HCT116 (cell line): ENCODE measurements around the gene ZNF853. TPM values are rescaled to one million over a fixed set of nuclear protein-coding genes. Genes with fewer than 3 reads are reported as not detected.
A peak's percentile ranks its signal among the peaks of the same experiment; 100 is the strongest.

Experiments used
- ATAC-seq: fragments of 200-7000 bp; cut with Tn5 transposase; 2 replicates; pipeline ENCODE4 v1.9.1; 2020; ENCODE audit warnings: mild to moderate bottlenecking, moderate library complexity
- BruUV-seq: library from RNA; stranded (reverse); fragments of 400-500 nt; replicated peaks from 2 replicates; lab custom pipeline; 2021; lab: Mats Ljungman, UMichigan
- CTCF ChIA-PET: fragments of 300-600 bp; sonication (Branson Sonifier 250); formaldehyde crosslinking; loops from one replicate; lab custom pipeline; 2021; ENCODE audit warnings: antibody characterized with exemption; lab: Charles Lee
- POLR2A ChIA-PET: fragments of 300-600, 350-600 bp; sonication (Branson Sonifier 250); formaldehyde crosslinking; loops from one replicate; lab custom pipeline; 2021; ENCODE audit warnings: antibody characterized with exemption; lab: Charles Lee
- RAD21 ChIA-PET, 2 experiments: fragments of 300-600 bp; sonication (Branson Sonifier 250); formaldehyde crosslinking; loops; one replicate each; lab custom pipeline; 2023; ENCODE audit warnings: low total read pairs in 2 of 2; ENCODE audit not compliant: uncharacterized antibody in 2 of 2, unreplicated experiment in 2 of 2, low non-redundant PET in 1 of 2; lab: Charles Lee
- DNase-seq: peaks from one replicate; pipeline ENCODE4 v3.0.0-alpha.2; 2010; ENCODE audit warnings: low read depth, low spot score
- H2AFZ ChIP-seq: fragments of 200-600 bp; shearing (Covaris generic), sonication (generic); 2 replicates; pipeline ENCODE4 v1.6.1; 2017; ENCODE audit warnings: low read depth, mixed run types, mixed read lengths, antibody characterized with exemption, low read length; ENCODE audit not compliant: poor library complexity, severe bottlenecking
- H3K27ac ChIP-seq: 2 replicates; pipeline ENCODE4 v1.5.1; 2012; ENCODE audit warnings: low read depth, low read length
- H3K27me3 ChIP-seq: fragments of 200-600 bp; sonication (generic); 2 replicates; pipeline ENCODE4 v1.6.1; 2016; ENCODE audit warnings: mixed run types, low read length, mixed read lengths; ENCODE audit not compliant: insufficient read depth
- H3K36me3 ChIP-seq, 2 experiments: fragments of 200-500 bp in 1 of 2; fragments of 200-600 bp in 1 of 2; sonication (Bioruptor generic) in 1 of 2; sonication (generic) in 1 of 2; 2 replicates each; pipeline versions ENCODE4 v1.5.1 to v1.6.1; 2014 to 2016; ENCODE audit warnings: low read length in 2 of 2, inconsistent platforms in 1 of 2, mixed read lengths in 1 of 2, mixed run types in 1 of 2; ENCODE audit not compliant: insufficient read depth in 2 of 2, control insufficient read depth in 1 of 2
- H3K4me1 ChIP-seq, 2 experiments: fragments of 200-600 bp in 1 of 2; sonication (generic) in 1 of 2; 2 replicates each; pipeline versions ENCODE4 v1.5.1 to v1.6.1; 2012 to 2017; ENCODE audit warnings: low read length in 2 of 2, inconsistent platforms in 1 of 2, mild to moderate bottlenecking in 1 of 2, mixed read lengths in 1 of 2, mixed run types in 1 of 2, moderate library complexity in 1 of 2; ENCODE audit not compliant: insufficient read depth in 2 of 2, control insufficient read depth in 1 of 2
- H3K4me2 ChIP-seq: fragments of 200-600 bp; sonication (generic); 2 replicates; pipeline ENCODE4 v1.6.1; 2017; ENCODE audit warnings: mixed run types, low read length, mixed read lengths
- H3K4me3 ChIP-seq, 2 experiments: fragments of 200-600 bp in 1 of 2; sonication (generic) in 1 of 2; replicated peaks in 1 of 2; 2 replicates each; pipeline ENCODE4 v1.5.1; 2011 to 2016; ENCODE audit warnings: low read length in 2 of 2, control low read depth in 1 of 2, low read depth in 1 of 2, mild to moderate bottlenecking in 1 of 2, mixed read lengths in 1 of 2, mixed run types in 1 of 2
- H3K79me2 ChIP-seq: fragments of 200-600 bp; sonication (generic); 2 replicates; pipeline ENCODE4 v1.6.1; 2017; ENCODE audit warnings: mild to moderate bottlenecking, mixed run types, low read length, moderate library complexity, mixed read lengths; ENCODE audit not compliant: insufficient read depth
- H3K9ac ChIP-seq: fragments of 200-600 bp; sonication (generic); 2 replicates; pipeline ENCODE4 v1.6.1; 2016; ENCODE audit warnings: low read length, mixed read lengths
- H3K9me2 ChIP-seq: fragments of 200-600 bp; sonication (generic), shearing (Covaris generic); 2 replicates; pipeline ENCODE4 v1.6.1; 2017; ENCODE audit warnings: mixed run types, mild to moderate bottlenecking, moderate library complexity; ENCODE audit not compliant: insufficient read depth
- H3K9me3 ChIP-seq, 2 experiments: fragments of 200-500 bp in 1 of 2; fragments of 200-600 bp in 1 of 2; sonication (Bioruptor generic) in 1 of 2; sonication (generic) in 1 of 2; 2 replicates each; pipeline ENCODE4 v1.6.1; 2014 to 2017; ENCODE audit warnings: low read length in 2 of 2, mixed read lengths in 2 of 2, inconsistent platforms in 1 of 2, low read depth in 1 of 2, mild to moderate bottlenecking in 1 of 2, mixed run types in 1 of 2, moderate library complexity in 1 of 2; ENCODE audit not compliant: control insufficient read depth in 1 of 2, insufficient read depth in 1 of 2
- H4K20me1 ChIP-seq: fragments of 200-600 bp; sonication (generic), shearing (Covaris generic); 2 replicates; pipeline ENCODE4 v1.6.1; 2017; ENCODE audit warnings: mixed run types, mild to moderate bottlenecking, moderate library complexity; ENCODE audit not compliant: insufficient read depth
- ATF3 ChIP-seq: IDR thresholded peaks from 2 replicates; pipeline ENCODE4 v1.6.1; 2012
- EGR1 ChIP-seq: IDR thresholded peaks from 2 replicates; pipeline ENCODE4 v1.6.1; 2012; ENCODE audit warnings: low read depth
- ELF1 ChIP-seq: IDR thresholded peaks from 2 replicates; pipeline ENCODE4 v1.6.1; 2012; ENCODE audit warnings: low read depth, borderline replicate concordance
- EZH2phosphoT487 ChIP-seq: fragments of 200-600 bp; IDR thresholded peaks from 2 replicates; pipeline ENCODE4 v1.6.1; 2018; ENCODE audit warnings: antibody characterized with exemption, borderline replicate concordance
- MAX ChIP-seq: IDR thresholded peaks from 2 replicates; pipeline ENCODE4 v1.6.1; 2012
- POLR2AphosphoS5 ChIP-seq: IDR thresholded peaks from 2 replicates; pipeline ENCODE4 v1.6.1; 2011; ENCODE audit warnings: mild to moderate bottlenecking, low read depth, low read length, moderate library complexity
- REST ChIP-seq: IDR thresholded peaks from 2 replicates; pipeline ENCODE4 v1.6.1; 2012; ENCODE audit warnings: low read depth
- TCF7L2 ChIP-seq: IDR thresholded peaks from 2 replicates; pipeline ENCODE4 v1.7.0; 2011; ENCODE audit warnings: borderline replicate concordance, inconsistent platforms; ENCODE audit not compliant: insufficient read depth, insufficient read length; ENCODE audit errors: extremely low read depth
- ZBTB33 ChIP-seq: IDR thresholded peaks from 2 replicates; pipeline ENCODE4 v1.6.1; 2011; ENCODE audit warnings: mild to moderate bottlenecking, low read length, moderate library complexity; ENCODE audit not compliant: insufficient replicate concordance; ENCODE audit errors: extremely low read depth
- ZNF274 ChIP-seq: fragments of 200-500 bp; sonication (Bioruptor generic); IDR thresholded peaks from 2 replicates; pipeline ENCODE4 v1.6.1; 2014; ENCODE audit warnings: mild to moderate bottlenecking, low read depth, low read length, inconsistent platforms
- intact Hi-C: fragments of 100-400 bp; cut with micrococcal nuclease; formaldehyde crosslinking; loops from 2 replicates; pipeline ENCODE4 v1.10.0; 2022
- total RNA-seq: library from RNA; stranded (reverse); gene quantifications from one replicate; pipeline ENCODE4 v1.2.1, GENCODE V29; 2021; ENCODE audit not compliant: unreplicated experiment

The ZNF853 gene
- total RNA-seq, 1 experiment from 2014 or later: 0.05 TPM

GRCh38 chr7:6588566-6588965, 26.8 kb upstream of the ZNF853 start:
- DNase-seq: no peak
- Histone ChIP-seq H3K79me2 (peaks cover 18% of the 10 kb centered on the region; the same call in 1 of the 2 replicates), H3K27ac (no peak overlapping the region), H4K20me1 (no peaks in the 10 kb centered on the region), H3K4me1 (peaks cover 9 to 17% of the 10 kb centered on the region in 2 experiments), H3K36me3 (peaks cover 11 to 20% of the 10 kb centered on the region in 2 experiments; a peak in 3 of 4 replicates)
- BruUV-seq: no TSS peak
- POLR2A ChIA-PET: no interaction called here
- RAD21 ChIA-PET: no interaction called here
- CTCF ChIA-PET: no interaction called here
- TF ChIP-seq MAX (no peak), EGR1 (no peak), POLR2AphosphoS5 (no peak)
- TF ChIP-seq, all 23 proteins: peak for 0
- no peak overlapping the region for H2AFZ ChIP-seq
- intact Hi-C loops: loop anchor here (10.0 kb wide), 1 partner anchor 266 kb away; no protein-coding TSS in a partner anchor
- H3K9me2 ChIP-seq: no peaks in the 10 kb centered on the region
- ATAC-seq: no peak
- no peak overlapping the region for H3K9ac ChIP-seq
- H3K9me3 ChIP-seq: no peaks in the 10 kb centered on the region
- H3K27me3 ChIP-seq: no peaks in the 10 kb centered on the region
- no peak overlapping the region for H3K4me2 ChIP-seq
- H3K4me3 ChIP-seq: no peak overlapping the region

GRCh38 chr7:6589151-6589828, 26.1 kb upstream of the ZNF853 start:
- ATAC-seq (no peak; the same call in 1 of the 2 replicates), DNase-seq (no peak)
- no TSS peak for BruUV-seq
- peaks cover 9 to 17% of the 10 kb centered on the region in 2 experiments; a peak in 3 of 4 replicates for H3K36me3 ChIP-seq
- no peak overlapping the region; a peak in 1 of 4 replicates for H3K4me3 ChIP-seq
- ChIA-PET RAD21 (no interaction called here), CTCF (interaction anchor here (0.6 to 1.2 kb wide), 5 partner anchors 9 to 341 kb away, joined by 3 to 7 read pairs (median 4); partner anchors contain the start of gene ZDHHC4), POLR2A (interaction anchor here (0.7 kb wide), 1 partner anchor 31 kb away, joined by 3 read pairs; no protein-coding TSS in a partner anchor)
- H3K9me3 ChIP-seq: no peaks in the 10 kb centered on the region
- peak overlapping the region; percentile 38; the same call in 1 of the 2 replicates for H3K9ac ChIP-seq
- H3K4me2 ChIP-seq: peak overlapping the region; percentile 51
- H3K27ac ChIP-seq: peak overlapping the region; percentile 84; the same call in 1 of the 2 replicates
- no peaks in the 10 kb centered on the region for H3K27me3 ChIP-seq
- H2AFZ ChIP-seq: no peak overlapping the region
- no peaks in the 10 kb centered on the region for H4K20me1 ChIP-seq
- H3K4me1 ChIP-seq: peaks cover 9 to 17% of the 10 kb centered on the region in 2 experiments
- intact Hi-C loops: loop anchor here (10.0 kb wide), 1 partner anchor 266 kb away; no protein-coding TSS in a partner anchor
- peaks cover 18% of the 10 kb centered on the region; the same call in 1 of the 2 replicates for H3K79me2 ChIP-seq
- no peaks in the 10 kb centered on the region for H3K9me2 ChIP-seq
- TF ChIP-seq TCF7L2 (no peak), ELF1 (no peak), EZH2phosphoT487 (no peak), ATF3 (no peak), ZBTB33 (no peak), POLR2AphosphoS5 (no peak), ZNF274 (no peak), REST (no peak)
